HG03039 (cell line): ENCODE data around the gene ATF6.

Experiments
- ATAC-seq: cut with Tn5 transposase; IDR thresholded peaks from one replicate; pipeline ENCODE4 v1.9.1; 2021; ENCODE audit warnings: mild to moderate bottlenecking, moderate library complexity; ENCODE audit not compliant: unreplicated experiment

Gene ATF6

GRCh38 chr1:161933592-161934588 is 167.8 kb downstream of the ATF6 start:
- no peak for ATAC-seq

GRCh38 chr1:161935264-161935663 is 169.1 kb downstream of the ATF6 start:
- no peak for ATAC-seq

- no peak for ATAC-seq
Measured at GRCh38 chr1:161936786-161937185, 170.7 kb downstream of the ATF6 start.

GRCh38 chr1:161940866-161941591 is 174.9 kb downstream of the ATF6 start:
- ATAC-seq = no peak

GRCh38 chr1:161941726-161942436 is 175.8 kb downstream of the ATF6 start:
- ATAC-seq = no peak

- ATAC-seq = no peak
Measured at GRCh38 chr1:161943737-161944136, 177.6 kb downstream of the ATF6 start.

- ATAC-seq = no peak
Measured at GRCh38 chr1:161944381-161944780, 178.3 kb downstream of the ATF6 start.

GRCh38 chr1:161945306-161946060 is 179.4 kb downstream of the ATF6 start:
- ATAC-seq = no peak

- ATAC-seq = no peak
Measured at GRCh38 chr1:161946071-161946987, 180.2 kb downstream of the ATF6 start.

GRCh38 chr1:161948435-161948834 is 182.3 kb downstream of the ATF6 start:
- no peak for ATAC-seq

GRCh38 chr1:161949548-161949947 is 183.4 kb downstream of the ATF6 start:
- ATAC-seq = no peak

- ATAC-seq = no peak
Measured at GRCh38 chr1:161950377-161950776, 184.3 kb downstream of the ATF6 start.

GRCh38 chr1:161951646-161952045 is 185.5 kb downstream of the ATF6 start:
- ATAC-seq = no peak

- no peak for ATAC-seq
Measured at GRCh38 chr1:161952607-161953172, 186.6 kb downstream of the ATF6 start.

- no peak for ATAC-seq
Measured at GRCh38 chr1:161953256-161953920, 187.3 kb downstream of the ATF6 start.

GRCh38 chr1:161954050-161954449 is 187.9 kb downstream of the ATF6 start:
- no peak for ATAC-seq

- ATAC-seq = no peak
Measured at GRCh38 chr1:161954466-161954865, 188.3 kb downstream of the ATF6 start.

GRCh38 chr1:161955606-161956005 is 189.5 kb downstream of the ATF6 start:
- no peak for ATAC-seq

- no peak for ATAC-seq
Measured at GRCh38 chr1:161956097-161956496, 190.0 kb downstream of the ATF6 start.
